ENCODE data around the gene SLC49A4.
A peak's percentile ranks its signal among the peaks of the same experiment; 100 is the strongest.

The SLC49A4 gene

DNA sequence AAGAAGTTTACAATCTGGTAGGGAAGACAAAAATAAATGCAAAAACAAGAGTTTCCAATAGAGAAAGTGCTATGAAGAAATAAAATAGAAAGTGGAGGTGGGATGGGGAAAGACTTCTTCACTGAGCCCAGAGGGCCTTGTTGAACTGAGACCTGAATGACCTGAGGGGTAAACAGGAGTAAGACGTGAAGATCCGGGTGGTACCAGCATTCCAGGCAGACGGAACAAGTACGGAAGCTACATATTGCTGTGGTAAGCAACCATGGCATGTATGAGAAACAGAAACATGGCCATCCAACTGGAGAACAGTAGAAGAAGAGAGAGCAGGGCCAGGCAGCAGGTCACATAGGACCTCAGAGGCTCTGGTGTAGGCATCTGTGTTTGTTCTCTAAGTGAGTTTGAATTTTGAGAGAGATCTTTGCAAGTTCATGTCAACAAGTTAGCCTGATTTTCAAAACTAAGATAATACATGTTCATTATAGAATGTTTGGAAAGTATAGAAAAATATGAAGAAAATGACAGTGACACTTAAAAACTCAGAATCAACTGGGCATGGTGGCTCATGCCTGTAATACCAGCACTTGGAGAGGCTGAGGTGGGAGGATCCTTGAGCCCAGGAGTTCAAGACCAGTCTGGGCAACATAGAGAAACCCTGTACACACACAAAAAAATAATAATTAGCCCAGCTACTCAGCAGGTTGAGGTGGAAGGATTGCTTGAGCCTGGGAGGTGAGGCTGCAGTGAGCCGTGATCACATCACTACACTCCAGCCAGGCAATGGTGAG lies 64.3 kb downstream of the SLC49A4 start:
- no peak for DNase-seq (ENCODE audit: low spot score)

GRCh38 chr3:122862381-122862780 lies 67.5 kb downstream of the SLC49A4 start:
- DNase-seq (ENCODE audit: low spot score), result no peak

- DNase-seq (ENCODE audit: low spot score), result no peak
Measured at GRCh38 chr3:122864498-122864897, 69.6 kb downstream of the SLC49A4 start.

GRCh38 chr3:122868322-122868721 lies 73.5 kb downstream of the SLC49A4 start:
- no peak for DNase-seq (ENCODE audit: low spot score)

DNA sequence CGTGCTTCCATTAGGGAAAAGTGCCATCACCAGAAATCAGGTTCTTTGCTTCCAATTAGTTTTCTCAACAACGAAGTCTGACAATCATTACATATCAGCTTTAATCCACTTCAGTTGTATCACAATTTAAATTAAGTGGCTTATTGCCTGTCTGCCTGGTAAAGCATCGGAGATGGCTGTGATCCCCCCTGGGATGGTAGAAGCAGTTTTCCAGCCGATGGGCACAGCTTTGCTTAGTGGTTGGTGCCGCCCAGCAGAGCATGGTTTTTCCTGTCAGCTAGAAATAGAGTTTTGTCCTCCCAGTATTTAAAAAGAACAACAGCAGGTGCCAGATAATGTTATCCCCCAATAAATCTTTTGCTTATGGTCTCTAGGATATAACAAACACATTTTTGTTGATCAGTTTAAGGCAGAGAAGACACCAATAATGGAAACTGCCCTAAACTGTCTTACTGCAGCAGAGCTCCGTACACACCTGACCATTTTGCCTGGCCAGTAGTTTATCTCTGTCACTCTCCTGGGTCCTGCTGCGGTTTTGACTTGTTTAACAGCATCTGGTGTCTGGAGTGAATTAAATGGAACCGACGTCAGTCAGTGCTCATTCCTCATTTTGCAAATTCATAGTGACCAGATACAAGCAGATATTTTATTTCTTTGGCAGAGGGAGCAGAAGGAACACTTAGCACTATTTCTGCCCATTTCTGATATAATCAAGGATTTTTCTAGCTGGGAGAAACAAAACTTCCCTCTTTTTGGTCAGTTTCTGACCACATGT lies 79.1 kb downstream of the SLC49A4 start:
- no peak for DNase-seq (ENCODE audit: low spot score)

GRCh38 chr3:122875547-122876127 lies 80.8 kb downstream of the SLC49A4 start:
- no peak for DNase-seq (ENCODE audit: low spot score)

- DNase-seq (ENCODE audit: low spot score), result no peak
Measured at GRCh38 chr3:122880173-122880572, 85.3 kb downstream of the SLC49A4 start.

- no peak for DNase-seq (ENCODE audit: low spot score)
Measured at GRCh38 chr3:122880624-122881023, 85.8 kb downstream of the SLC49A4 start.

DNA sequence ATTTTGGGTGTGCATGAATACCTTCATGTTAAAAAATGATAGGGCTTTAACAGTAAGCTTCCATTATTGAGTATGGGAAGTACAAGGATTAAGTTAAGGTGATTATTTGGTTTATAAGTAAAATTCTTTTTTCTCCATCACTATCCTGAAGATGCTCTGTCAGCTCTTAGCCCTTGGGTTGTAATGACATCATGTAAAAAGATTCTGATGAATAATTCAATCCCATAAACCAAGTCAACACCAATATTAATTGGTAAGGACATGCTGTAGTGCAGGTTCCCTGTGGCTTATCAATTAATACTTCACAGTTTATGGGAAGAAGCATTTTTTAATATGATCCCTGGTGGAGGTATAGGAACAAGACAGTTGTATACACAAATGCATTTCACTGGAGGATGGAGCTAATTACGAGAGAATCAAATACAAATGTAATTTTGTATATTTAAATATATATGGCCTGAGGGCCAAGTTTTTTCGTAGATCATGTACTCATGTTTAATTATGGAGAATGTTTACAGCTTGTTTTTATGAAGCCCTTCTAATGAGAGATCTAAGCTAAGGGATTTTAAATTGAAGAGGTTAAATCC lies 87.6 kb downstream of the SLC49A4 start:
- DNase-seq (ENCODE audit: low spot score), result no peak

- DNase-seq (ENCODE audit: low spot score), result no peak
Measured at GRCh38 chr3:122886251-122886650, 91.4 kb downstream of the SLC49A4 start.

DNA sequence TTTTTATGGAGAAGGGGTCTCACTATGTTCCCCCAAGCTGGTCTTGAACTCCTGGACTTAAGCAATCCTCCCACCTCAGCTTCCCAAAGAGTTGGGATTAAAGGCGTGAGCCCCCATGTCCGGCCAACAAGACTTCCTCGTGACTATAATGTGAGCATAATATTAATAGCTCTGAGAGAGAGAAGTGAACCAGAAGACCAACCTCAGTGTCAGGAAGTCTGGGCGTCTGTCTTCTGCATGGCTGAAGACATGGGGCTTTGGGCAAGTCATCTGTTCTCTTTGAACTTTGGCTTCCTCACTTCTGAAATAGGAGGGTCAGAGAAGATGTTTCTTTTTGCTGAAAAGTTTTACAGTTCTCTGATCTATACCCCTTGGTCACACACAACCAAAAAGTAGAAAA lies 92.1 kb downstream of the SLC49A4 start:
- no peak for DNase-seq (ENCODE audit: low spot score)

- DNase-seq (ENCODE audit: low spot score), result peak; percentile 48
Measured at GRCh38 chr3:122890077-122890719, 95.3 kb downstream of the SLC49A4 start.

DNA sequence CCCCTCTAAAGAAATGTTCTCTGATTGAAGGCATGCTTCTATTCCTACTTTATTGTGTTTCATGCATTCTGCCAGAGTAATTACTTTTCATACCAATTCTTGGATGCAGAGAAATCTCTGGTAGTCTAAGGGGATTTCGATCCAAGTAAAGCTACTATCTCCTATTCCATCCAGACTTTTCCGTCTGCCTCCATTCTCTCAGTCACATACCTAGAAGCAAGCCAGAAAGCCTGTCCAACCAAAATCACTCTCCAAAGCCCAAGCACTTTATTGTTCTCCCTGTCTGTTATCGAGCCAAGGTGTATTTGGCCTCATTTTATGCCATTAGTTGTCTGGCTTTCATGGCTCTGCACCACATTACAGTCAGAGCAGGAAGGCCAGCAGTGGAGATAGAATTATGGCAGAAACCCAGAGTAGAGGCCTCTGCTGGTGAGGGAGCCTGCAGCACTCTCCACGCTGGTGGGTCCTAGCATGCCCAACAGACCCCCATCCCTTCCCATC lies 95.9 kb downstream of the SLC49A4 start:
- DNase-seq (ENCODE audit: low spot score), result no peak

DNA sequence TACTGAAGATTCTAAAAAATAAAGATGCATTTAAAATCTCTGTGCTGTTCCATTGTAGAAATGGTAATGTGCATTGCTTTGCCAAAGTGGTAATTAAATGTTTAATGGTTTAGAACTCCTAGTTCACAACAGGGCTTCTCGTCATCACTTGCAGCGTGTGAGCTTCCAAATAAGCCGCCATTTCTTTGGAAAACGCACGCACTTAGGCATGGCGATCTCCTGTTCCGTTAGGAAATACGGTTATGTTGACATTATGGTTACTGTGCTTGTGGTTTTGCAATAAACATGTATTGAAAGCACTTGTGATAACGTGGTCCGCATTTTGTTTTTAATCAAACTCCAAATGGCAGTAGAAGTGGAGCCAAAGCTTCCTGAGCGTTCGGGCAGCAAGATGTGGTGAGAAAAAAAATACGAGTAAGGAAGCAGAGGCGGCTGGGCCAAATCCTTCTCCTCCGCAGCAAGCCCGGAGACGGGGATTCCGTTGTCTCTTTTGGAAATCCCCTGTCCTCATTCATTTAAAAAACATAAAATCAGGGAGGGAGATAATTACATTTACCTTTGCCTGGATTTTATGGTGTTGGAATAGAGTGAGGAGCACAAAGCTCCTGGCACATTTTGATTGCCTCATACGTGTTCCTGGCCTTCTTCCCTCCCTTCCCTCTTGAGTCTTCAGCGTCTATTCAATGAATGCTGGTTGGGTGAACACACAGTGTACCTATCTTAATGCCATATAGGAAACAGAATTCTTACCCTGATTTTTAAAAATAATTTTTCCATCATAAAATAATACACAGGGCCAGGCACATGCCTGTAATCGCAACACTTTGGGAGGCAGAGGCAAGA lies 97.5 kb downstream of the SLC49A4 start:
- DNase-seq (ENCODE audit: low spot score), result no peak

- no peak for DNase-seq (ENCODE audit: low spot score)
Measured at GRCh38 chr3:122893282-122893681, 98.4 kb downstream of the SLC49A4 start.

DNA sequence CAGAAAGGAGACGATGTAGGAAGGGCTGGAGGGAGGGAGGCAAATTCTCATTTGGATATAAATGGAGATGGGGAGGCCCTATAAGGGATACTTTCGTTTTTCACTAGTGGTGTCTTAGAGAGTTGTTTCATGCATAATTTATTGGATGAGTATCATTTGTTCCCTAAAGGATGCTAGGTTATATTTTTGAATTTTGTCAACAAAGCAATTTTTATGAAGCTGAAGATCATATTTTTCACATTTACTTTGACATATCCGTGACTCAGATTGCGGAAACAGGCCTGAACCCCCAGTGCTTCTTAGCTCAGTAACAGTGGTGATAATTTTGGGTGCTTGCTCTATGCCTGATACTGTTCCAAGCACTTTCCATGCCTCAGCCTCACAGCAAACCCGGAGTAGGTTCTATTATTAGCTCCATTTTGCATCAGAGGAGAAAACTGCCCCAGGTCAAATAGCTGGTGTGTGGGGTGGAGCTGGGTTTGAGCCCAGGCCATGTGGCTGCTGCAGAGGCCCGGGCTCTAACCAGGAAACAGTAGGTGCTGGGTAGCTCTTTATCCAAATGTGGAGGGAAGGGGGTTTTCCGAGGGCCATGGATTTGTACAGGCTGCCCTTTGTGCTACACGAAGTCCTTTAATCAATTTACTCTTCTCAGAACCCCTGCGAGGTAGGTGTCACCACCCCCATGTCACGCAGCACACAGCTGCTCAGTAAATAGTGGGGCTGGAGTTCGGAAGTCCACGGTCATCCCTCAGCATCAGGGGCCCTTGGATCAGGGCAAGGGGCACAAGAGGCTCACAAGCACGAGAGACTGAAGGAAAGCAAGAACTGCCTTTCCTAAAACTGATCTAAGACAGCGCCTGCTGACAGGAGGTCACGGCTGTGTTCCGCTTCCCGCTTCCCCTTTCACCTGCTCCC lies 99.1 kb downstream of the SLC49A4 start:
- DNase-seq (ENCODE audit: low spot score), result peak; percentile 9

DNA sequence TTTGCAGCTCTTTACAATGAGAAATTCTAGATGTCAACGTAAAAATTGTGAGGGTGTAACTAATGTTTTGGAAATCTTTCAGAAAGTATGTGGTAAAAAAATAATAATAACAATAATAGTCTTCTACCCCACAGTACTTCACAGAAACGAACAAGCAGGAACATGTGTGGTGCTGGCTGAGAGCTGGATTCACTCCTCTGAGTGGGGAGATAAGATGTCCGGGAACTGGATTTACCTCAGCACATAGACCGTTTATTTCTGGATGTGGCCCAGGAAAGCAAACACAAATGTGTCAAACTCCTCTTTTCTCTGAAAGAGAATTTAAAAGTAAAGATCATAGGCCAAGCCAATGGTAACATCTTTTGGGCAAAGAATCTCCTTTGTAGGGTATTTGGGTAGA lies 103.4 kb downstream of the SLC49A4 start:
- no peak for DNase-seq (ENCODE audit: low spot score)

- DNase-seq (ENCODE audit: low spot score), result no peak
Measured at GRCh38 chr3:122902326-122902725, 107.5 kb downstream of the SLC49A4 start.

GRCh38 chr3:122903171-122903570 lies 108.3 kb downstream of the SLC49A4 start:
- no peak for DNase-seq (ENCODE audit: low spot score)

DNA sequence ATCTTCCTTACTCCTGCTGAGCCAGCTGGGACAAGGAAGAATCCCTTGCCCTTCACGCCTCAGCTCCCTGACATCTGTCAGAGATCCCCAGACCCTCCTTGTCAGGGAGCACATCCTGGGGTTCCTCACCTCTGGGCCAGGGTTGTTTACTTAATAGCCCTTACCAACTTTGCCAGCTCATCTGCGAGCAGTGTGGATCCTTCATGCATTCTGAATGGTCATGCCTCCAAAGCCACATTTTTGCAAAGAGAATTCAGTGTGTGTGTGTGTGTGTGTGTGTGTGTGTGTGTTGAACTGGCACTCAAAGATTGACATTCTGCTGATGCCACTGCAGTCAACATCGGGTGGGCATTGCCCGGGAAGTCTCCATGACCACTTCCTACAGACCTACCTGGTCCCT lies 112.6 kb downstream of the SLC49A4 start:
- no peak for DNase-seq (ENCODE audit: low spot score)

Data from AG08396 (cell line).